ENCODE results near the gene PTPRD.
"Not testable (repeated sequence)": the region's sequence is repeated elsewhere in the genome, so short reads cannot be mapped to it uniquely, and the experiment has no call there.

The PTPRD gene

DNA sequence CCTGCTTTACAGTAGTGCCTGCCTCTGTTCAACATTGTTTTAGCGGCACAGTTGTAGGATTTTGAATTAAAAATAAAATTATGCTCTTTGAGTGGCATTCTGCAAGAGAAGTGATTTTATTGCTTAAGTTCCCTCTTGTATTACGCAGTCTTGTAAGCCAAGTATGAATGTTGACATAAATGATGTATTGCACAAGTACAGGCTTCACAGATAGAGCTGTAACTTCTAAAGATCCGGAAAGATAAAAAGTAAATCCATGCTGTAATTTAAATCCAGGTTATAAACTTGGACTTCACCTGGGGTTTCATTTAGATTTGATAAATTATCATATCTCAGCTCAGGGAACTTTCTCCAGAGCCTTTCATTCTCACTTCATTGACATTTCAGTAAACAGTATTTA is 1114.7 kb downstream of the PTPRD start:
- DNase-seq (ENCODE audit: low spot score): no peak

- no peak for DNase-seq (ENCODE audit: low spot score)
These were observed 1118.5 kb downstream of the PTPRD start for GRCh38 chr9:9494336-9494735.

DNA sequence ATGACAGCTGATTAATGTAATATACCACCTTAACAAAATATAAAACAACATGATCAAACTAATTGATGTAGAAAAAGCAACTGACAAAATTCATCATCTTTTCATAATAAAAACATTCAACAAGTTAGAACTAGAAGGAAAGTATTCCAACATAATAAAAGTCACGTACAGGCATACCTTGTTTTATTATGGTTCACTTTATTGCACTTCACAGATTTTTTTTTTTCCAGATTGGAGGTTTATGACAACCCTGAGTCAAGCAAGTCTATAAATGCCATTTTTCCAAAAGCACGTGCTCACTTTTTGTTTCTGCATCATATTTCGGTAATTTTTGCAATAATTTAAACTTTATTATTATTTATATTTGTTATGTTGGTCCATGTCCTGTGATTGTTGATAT is 1120.3 kb downstream of the PTPRD start:
- DNase-seq (ENCODE audit: low spot score): no peak

- DNase-seq (ENCODE audit: low spot score): no peak
These were observed 1123.6 kb downstream of the PTPRD start for GRCh38 chr9:9489183-9489582.

DNA sequence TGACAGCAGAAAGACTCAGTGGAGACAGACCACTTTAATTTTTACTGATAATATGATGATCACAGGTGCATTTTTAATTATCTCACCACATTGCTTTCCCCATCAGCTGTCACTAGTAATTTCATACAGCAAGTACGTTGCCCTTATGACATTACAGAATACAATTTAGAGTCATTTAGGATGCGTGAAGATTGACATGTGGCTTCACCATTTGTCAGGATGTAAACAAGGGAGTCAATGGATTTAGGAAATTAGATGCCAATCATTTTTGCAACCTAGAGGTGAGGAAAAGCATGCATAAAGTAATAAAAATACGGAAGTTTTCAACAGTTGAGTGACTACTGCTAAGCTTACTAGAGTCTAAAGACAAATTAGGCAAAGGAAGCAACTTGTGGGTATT is 1129.6 kb downstream of the PTPRD start:
- no peak for DNase-seq (ENCODE audit: low spot score)

DNA sequence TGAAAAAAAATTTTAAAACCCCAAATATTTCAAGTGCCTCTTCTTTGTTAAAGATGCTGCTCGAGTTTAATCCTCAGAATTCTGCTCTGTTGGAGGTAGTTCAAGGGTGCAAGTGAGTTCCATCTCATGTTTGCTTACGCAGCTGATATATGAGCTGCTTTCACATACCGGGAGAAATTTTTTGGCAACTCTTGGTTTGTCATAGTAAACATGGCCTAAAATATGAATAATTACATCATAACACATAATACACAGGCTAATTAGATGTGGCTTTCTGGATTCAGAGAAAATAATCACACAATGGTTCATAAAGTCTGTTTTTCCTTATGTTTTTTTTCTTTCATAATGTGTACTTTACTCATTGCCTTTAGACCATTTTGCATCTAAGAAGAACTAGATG is 1134.1 kb downstream of the PTPRD start:
- DNase-seq (ENCODE audit: low spot score): no peak

DNA sequence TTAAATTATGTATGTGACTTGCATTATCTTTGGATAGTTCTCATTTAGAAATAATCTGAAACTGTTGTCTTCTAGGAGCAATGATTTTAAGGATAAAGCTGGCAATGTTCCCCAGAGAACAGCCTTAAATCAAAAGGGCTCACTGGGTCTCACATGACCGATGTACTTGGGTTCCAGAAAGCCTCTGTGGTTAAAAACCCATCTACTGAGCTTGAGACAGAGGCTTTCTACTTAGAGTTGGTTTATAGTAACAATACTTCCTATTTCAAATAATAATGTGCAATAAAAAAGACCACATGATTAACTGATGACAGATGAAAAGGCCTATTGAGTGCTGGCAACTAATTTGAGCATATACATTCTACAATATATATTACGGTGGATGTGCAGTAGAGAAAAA is 1143.5 kb downstream of the PTPRD start:
- no peak for DNase-seq (ENCODE audit: low spot score)

DNA sequence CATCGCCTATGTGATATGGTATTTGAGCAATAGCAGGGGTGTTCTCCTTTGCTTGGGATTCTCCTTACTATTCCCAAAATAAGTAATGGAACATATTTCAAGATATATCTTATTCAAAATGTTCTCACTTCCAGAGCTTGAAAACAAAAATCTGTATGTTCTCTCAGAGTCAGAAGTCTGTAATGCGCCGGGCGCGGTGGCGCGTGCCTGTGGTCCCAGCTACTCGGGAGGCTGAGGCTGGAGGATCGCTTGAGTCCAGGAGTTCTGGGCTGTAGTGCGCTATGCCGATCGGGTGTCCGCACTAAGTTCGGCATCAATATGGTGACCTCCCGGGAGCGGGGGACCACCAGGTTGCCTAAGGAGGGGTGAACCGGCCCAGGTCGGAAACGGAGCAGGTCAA is 1170.9 kb downstream of the PTPRD start:
- not testable (repeated sequence) for DNase-seq (ENCODE audit: low spot score)

GRCh38 chr9:9437641-9438040 is 1175.2 kb downstream of the PTPRD start:
- no peak for DNase-seq (ENCODE audit: low spot score)

DNA sequence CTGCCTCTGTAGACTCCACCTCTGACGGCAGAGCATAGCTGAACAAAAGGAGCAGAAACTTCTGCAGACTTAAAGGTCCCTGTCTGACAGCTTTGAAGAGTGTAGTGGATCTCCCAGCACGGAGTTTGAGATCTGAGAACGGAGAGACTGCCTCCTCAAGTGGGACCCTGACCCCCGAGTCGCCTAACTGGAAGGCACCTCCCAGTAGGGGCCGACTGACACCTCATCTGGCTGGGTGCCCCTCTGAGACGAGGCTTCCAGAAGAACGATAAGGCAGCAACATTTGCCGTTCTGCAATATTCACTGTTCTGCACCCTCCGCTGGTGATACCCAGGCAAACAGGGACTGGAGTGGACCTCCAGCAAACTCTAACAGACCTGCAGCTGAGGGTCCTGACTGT is 1186.3 kb downstream of the PTPRD start:
- DNase-seq (ENCODE audit: low spot score): not testable (repeated sequence)

GRCh38 chr9:9412241-9412640 is 1200.6 kb downstream of the PTPRD start:
- DNase-seq (ENCODE audit: low spot score): no peak

DNA sequence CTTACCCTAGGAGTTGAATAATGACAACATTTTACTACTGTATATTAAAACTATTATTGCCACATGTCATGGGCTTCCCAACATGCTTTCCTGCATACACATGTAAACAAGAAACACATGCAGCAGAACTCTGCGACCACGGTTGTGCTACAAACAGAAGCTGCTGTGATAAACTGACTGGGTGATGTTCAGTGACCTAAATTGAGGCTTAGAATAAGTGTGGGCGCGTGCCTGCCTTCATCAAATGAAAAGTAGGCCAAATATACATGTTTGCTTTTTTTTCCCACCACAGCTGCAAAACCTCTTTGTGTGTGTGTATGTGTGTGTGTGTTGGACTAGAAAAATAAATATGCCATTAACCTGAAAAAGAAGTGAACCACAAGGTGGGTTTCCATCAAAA is 1202.1 kb downstream of the PTPRD start:
- DNase-seq (ENCODE audit: low spot score): no peak

DNA sequence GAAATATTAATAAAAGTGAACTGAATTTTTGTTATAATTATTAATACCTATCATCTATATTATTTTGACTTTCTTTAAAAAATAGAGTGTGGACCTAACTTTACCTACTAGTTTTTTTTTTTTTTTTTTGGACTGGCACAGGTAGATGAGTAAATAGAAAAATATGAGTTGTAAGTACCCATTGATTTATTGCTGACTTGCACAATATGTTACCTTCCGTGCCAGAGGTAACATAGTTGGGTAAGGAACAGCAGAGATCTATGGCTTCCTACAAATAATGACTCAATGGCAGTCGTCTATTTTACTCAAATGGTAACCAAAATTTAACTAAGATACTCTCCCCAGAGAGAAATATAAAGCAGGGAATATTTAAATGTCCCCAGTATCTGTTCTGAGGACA is 1212.8 kb downstream of the PTPRD start:
- no peak for DNase-seq (ENCODE audit: low spot score)

DNA sequence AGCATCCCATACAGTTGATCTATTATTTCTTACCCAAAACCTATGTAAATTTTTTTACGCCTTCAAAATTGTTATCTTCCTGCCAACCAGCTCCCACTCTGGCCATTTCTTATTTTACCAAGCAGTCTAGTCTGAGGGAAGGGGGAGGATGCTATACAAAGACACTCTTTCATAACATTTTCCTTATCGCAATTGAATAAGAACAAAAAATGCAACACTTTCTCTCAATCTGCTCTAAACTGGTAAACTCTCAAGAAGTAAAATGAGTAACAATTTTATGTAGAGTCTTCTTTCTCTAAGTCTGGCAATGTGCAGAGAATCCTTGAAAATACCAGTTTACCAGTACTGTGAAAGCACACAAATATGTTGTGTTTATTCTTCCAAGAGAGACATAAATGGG is 1216.3 kb downstream of the PTPRD start:
- no peak for DNase-seq (ENCODE audit: low spot score)

GRCh38 chr9:9395539-9395938 is 1217.3 kb downstream of the PTPRD start:
- DNase-seq (ENCODE audit: low spot score): no peak

DNA sequence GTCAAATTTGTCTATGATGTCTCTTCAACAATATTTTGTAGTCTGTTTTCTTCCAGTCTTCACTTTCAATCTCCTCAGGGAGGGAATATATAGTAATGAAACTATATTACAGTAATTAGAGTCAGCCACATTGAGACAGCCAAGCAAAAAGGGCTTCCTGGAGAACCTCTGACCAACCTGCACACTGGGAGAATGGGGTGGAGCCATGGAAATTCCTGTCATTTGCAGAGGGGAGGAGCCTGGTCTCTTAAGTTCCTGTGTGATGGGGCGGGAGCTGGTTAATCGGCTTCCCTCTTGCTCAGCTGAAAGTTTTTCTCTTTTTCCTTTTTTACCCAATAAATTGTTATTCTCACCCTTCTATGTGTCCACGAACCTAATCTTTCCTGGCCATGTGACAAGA is 1220.0 kb downstream of the PTPRD start:
- no peak for DNase-seq (ENCODE audit: low spot score)

- no peak for DNase-seq (ENCODE audit: low spot score)
These were observed 1222.9 kb downstream of the PTPRD start for GRCh38 chr9:9389904-9390303.

- no peak for DNase-seq (ENCODE audit: low spot score)
These were observed 1225.2 kb downstream of the PTPRD start for GRCh38 chr9:9387511-9388115.

GRCh38 chr9:9362332-9362731 is 1250.5 kb downstream of the PTPRD start:
- no peak for DNase-seq (ENCODE audit: low spot score)

- peak; percentile 15 for DNase-seq (ENCODE audit: low spot score)
These were observed 1259.8 kb downstream of the PTPRD start for GRCh38 chr9:9352877-9353481.

DNA sequence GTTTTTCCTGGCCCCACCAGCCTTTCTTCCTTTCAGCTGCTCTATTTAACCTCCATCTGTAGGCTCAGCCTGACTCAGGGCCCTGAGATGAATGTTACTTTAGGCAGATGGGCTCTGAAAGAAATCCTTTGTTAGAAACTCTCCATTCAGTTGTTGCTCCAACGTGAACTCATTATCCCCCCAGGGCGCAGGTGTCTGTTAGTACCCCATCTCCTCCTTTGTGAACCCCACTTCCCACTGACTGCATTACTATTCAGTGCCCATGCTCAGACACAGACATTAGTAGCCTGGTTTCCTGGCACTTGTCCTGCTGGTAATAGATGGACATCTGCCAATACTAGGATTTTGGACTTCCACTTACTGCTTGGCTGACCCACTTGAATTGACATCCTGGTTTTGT is 1271.6 kb downstream of the PTPRD start:
- DNase-seq (ENCODE audit: low spot score): peak; percentile 11

GRCh38 chr9:9337129-9337528 is 1275.7 kb downstream of the PTPRD start:
- DNase-seq (ENCODE audit: low spot score): no peak

- DNase-seq (ENCODE audit: low spot score): no peak
These were observed 1286.1 kb downstream of the PTPRD start for GRCh38 chr9:9326749-9327148.

DNA sequence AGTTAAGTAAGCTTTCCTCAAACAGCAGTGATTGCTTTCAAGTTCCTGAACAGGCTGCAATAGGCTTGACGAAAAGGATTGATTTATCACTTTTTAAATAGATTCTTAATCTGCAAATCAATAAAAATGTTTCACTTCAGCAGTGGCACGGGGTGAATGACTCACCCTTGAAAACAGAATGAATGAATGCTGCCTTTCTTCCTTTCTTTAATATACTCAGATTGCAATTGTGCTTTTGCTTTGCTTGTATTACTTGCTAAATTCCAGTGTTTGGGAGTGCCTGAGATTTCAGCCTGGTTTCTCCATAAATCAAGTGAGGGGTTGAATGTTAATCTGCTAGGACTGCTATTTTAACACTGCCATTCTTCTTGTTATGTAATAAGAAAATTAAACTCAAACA is 1293.8 kb downstream of the PTPRD start:
- DNase-seq (ENCODE audit: low spot score): no peak
